HG03060 (cell line): ENCODE results near the gene DPP10.
"Not testable (repeated sequence)": the region's sequence is repeated elsewhere in the genome, so short reads cannot be mapped to it uniquely, and the experiment has no call there.

Source experiments
- ATAC-seq: cut with Tn5 transposase; IDR thresholded peaks from one replicate; pipeline ENCODE4 v1.9.1; 2021; ENCODE audit warnings: low read depth, moderate number of reproducible peaks; ENCODE audit not compliant: unreplicated experiment

The DPP10 gene

GRCh38 chr2:115359550-115359949 lies 917.1 kb downstream of the DPP10 start:
- ATAC-seq: no peak

DNA sequence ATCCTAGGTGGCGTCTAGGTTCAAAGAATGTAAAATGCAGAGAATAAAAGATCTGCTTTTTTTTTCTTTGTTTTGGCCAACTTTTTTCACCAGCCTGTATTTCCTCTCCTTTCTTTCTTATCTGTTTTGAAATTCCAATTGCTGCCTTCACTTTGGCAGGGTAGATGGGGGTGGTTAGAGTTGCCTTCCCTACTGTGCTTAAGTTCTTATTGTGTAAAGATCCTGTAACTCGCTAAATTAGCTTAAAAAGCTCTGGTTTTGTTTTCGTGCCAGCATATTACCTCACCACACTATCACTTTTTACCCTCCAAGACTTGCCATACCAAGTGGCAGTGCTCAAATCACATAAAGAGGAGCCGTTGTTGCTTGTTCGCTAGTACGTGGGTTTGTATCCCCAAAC lies 921.7 kb downstream of the DPP10 start:
- no peak for ATAC-seq

DNA sequence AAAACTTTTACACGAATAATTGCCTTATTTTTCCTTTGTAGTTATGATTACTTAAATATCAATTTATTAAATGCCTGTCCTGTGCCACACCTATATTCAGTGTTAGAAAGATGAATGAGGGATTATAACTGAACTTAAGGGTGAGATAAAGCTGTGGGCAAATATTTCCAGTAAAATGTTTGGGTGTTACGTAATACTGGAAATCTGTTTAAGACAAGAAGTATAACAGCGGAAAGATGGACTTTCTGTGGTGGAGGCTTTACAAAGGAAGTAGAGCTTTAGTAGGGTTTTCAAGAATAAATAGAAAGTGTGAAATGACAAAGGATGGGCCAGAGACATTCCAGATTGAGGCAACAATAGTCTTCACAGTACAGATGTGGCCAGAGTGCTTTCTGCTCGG lies 927.0 kb downstream of the DPP10 start:
- ATAC-seq: no peak

DNA sequence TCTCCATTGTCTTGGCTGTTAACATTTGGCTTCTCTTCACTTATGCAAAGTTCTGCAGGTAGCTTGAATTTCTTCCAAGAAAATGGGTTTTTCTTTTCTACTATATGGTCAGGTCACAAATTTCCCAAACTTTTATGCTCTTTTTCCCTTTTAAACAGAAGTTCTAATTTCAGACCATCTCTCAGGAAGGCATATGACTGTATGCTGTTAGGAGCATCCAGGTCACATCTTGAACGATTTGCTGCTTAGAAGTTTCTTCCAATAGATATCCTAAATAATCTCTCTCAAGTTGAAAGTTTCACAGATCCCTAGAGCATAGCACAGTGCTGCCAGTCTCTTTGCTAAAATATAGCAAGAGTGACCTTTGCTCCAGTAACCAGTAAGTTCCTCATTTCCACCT lies 932.5 kb downstream of the DPP10 start:
- no peak for ATAC-seq

DNA sequence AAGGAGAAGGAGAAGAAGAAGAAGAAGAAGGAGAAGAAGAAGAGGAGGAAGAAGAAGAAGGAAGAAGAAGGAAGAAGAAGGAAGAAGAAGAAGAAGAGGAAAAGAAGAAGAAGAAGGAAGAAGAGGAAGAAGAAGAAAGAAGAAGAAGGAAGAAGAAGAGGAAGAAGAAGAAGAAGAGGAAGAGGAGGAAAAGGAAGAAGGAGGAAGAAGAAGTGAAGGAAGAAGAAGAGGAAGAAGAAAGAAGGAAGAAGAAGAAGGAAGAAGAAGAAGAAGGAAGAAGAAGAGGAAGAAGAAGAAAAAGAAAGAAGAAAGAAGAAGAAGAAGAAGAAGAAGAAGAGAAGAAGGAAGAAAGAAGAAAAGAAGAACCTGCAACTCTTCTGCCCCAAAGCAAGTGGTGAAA lies 942.0 kb downstream of the DPP10 start:
- ATAC-seq: no peak

DNA sequence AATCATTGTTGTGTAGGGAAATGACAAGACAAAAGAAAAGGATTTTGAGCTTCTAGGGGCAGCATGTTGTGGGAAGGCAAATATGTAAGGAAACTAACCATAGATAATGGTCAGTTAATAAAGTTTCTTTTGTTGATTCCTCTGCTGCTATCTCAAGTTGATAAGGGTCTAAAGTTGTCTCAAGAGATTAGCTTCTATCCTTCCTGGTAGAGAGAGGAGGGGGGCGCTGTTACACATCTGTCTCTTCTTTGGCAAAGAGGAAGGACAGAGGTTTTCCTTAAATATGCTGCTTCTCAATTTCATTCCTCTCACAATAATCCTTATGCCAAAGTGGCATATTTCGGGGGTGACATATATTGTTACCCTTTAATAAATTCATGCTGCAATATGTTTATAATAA lies 944.0 kb downstream of the DPP10 start:
- no peak for ATAC-seq

- ATAC-seq: no peak
Measured at GRCh38 chr2:115389024-115389423, 946.6 kb downstream of the DPP10 start.

GRCh38 chr2:115389898-115390565 lies 947.6 kb downstream of the DPP10 start:
- no peak for ATAC-seq

GRCh38 chr2:115396579-115396978 lies 954.1 kb downstream of the DPP10 start:
- no peak for ATAC-seq

DNA sequence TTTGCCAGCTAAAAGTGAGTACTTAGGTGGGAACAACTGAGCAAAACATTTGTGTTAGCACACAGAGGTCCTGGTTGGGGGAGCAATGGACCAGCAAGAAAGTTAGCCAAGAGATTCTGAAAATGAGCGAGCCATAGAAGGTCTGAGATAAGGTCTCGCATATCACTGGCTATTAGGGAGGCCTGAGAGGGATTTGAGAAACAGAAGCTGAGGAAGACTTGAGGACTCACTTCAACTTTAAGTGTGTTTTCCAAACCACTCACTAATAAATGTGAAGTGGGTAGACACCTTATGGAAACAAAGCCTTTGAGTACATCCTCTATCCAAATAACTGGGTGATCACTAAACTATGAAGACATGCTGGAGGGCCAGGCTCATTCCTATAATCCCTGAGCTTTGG lies 958.5 kb downstream of the DPP10 start:
- no peak for ATAC-seq

DNA sequence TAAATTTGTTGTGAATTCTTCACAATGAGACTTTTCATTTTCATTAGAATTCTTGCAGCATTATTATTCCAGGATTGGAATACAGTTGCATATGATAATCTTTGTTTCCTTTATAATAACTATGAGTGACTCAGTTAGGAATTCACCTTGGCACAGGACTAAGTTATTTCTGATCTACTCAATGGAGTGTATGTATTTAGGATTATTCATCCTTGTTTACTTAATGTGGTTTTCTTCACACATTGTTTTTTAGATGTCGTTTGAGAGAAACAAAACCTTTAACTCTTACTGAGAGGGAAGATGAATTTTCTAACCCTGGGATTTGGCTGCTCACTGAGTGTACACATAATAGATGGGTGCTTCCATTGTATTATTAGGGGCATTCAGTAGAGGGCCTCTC lies 970.1 kb downstream of the DPP10 start:
- no peak for ATAC-seq

GRCh38 chr2:115413791-115414190 lies 971.4 kb downstream of the DPP10 start:
- no peak for ATAC-seq

DNA sequence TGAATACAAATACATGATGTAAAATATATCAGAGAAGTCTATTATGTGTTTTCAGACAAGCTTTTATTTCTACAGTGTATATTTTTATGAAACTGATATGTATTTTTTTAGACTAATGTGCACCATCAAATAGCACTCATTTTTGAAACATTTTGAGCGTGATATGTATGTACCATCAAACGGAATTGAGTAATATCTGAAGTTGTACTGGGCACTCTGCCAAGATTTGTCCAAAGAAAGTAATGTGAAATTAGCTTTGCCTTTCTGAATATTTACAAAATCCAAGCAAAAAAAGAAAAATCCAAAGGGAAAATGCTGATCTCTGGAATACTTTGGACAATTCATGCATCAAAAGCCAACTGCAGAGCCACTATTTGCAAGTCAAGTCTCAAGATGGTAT lies 972.0 kb downstream of the DPP10 start:
- no peak for ATAC-seq

GRCh38 chr2:115422004-115422634 lies 979.7 kb downstream of the DPP10 start:
- ATAC-seq: no peak

GRCh38 chr2:115427436-115427835 lies 985.0 kb downstream of the DPP10 start:
- ATAC-seq: no peak

GRCh38 chr2:115440746-115441145 lies 998.3 kb downstream of the DPP10 start:
- not testable (repeated sequence) for ATAC-seq

DNA sequence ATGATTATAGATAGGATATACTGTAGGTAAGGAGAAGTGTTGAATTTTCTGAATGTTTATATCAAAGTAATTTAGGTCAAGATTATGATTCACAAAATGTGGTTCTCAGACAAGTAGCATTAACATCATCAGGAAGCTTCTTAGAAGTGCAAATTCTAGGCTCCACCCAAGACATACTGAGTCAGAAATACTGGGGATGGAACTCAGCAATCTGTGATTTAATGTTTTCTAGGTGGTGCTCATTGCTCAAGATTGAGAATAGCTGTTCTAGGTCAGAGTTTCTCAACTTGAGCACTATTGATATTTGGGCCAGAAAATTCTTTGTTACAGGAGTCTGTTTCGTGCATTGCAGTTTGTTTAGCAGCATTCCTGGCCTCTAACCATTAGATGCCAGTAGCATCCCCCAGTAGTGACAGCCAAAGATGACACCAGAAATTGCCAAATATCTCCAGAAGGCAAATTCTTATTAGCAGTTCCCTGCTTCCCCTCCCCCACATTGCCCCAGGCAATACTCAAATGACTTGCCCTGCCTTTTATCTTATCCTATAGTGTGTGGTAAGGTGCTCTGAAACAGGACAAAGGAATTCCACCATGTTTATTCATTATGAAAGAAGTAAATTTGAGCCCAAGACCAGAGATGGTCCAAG lies 1001.2 kb downstream of the DPP10 start:
- no peak for ATAC-seq

- no peak for ATAC-seq
Measured at GRCh38 chr2:115460008-115460407, 1017.6 kb downstream of the DPP10 start.

- ATAC-seq: no peak
Measured at GRCh38 chr2:115480741-115481140, 1038.3 kb downstream of the DPP10 start.

- no peak for ATAC-seq
Measured at GRCh38 chr2:115481842-115482241, 1039.4 kb downstream of the DPP10 start.

- no peak for ATAC-seq
Measured at GRCh38 chr2:115483666-115484065, 1041.2 kb downstream of the DPP10 start.

DNA sequence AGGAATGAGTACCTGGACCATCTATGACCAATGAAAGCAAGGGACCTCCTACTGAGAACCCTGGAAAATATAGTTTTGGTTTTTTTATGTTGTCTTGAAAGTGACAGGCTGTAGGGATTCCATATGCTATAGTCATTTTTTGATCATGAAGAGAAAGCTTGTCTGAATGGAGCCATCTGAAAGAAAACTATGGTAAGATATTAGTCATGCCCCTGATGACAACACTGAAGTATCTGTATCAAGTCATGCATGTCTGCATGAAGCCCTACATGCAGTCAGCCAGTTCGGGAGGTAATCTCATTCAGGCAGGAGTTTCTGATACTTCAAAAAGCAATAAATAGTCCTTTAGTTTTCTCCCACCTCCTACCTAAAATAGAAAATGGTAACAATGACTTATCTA lies 1042.0 kb downstream of the DPP10 start:
- ATAC-seq: no peak
